ENCODE measurements around the gene DGKD. TPM values are rescaled to one million over a fixed set of nuclear protein-coding genes. Genes with fewer than 3 reads are reported as not detected.

Gene DGKD
- total RNA-seq, 1 experiment from 2014 or later = 28.2 TPM

- DNase-seq = no peak
- H3K9me3 ChIP-seq (replicated peaks) = no peaks in the 10 kb centered on the region
Measured at GRCh38 chr2:233423552-233423860, 69.2 kb downstream of the DGKD start.

GRCh38 chr2:233424154-233424951, 70.1 kb downstream of the DGKD start:
- H3K27me3 ChIP-seq = no peaks in the 10 kb centered on the region
- no peak overlapping the region for H3K4me3 ChIP-seq
- no peak overlapping the region for H3K27ac ChIP-seq
- peaks cover 12% of the 10 kb centered on the region for H3K4me1 ChIP-seq
- no peak for DNase-seq
- H3K9me3 ChIP-seq (replicated peaks) = no peaks in the 10 kb centered on the region
- peaks cover 3% of the 10 kb centered on the region for H3K36me3 ChIP-seq

More at GRCh38 chr2:233423552-233423860, 69.2 kb downstream of the DGKD start:
- Histone ChIP-seq H3K4me1 (peaks cover 12% of the 10 kb centered on the region), H3K36me3 (peaks cover 3% of the 10 kb centered on the region), H3K4me3 (no peak overlapping the region), H3K27me3 (no peaks in the 10 kb centered on the region), H3K27ac (no peak overlapping the region)

- H3K4me1 ChIP-seq = peaks cover 12% of the 10 kb centered on the region
- H3K27ac ChIP-seq = peak overlapping the region; percentile 80
- peaks cover 3% of the 10 kb centered on the region for H3K36me3 ChIP-seq
- H3K9me3 ChIP-seq (replicated peaks) = no peaks in the 10 kb centered on the region
- DNase-seq = peak; percentile 77 to 80
- H3K4me3 ChIP-seq = no peak overlapping the region
- no peaks in the 10 kb centered on the region for H3K27me3 ChIP-seq
Measured at GRCh38 chr2:233426619-233427342, 72.5 kb downstream of the DGKD start.

DNA sequence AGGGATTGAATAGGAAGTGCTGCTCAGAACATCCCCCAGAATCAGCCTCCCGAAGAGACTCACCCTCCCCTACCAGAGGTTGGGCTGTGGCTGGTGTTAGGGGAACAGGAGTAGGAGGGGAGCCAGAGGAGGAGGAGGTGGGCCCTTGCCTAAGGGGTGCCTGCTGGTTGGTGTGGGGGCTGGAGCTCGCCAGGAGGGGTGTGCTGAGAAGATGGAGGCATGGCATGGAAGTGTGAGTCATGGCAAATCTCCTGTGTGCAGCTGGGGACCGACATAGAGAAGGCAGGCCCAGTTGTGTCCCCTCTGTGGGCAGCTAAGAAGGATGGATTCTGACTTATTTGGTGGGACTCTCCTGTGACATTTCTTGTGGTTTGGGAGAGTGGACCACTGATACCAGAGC, 73.7 kb downstream of the DGKD start:
- DNase-seq = no peak
- peaks cover 12% of the 10 kb centered on the region for H3K4me1 ChIP-seq
- no peak overlapping the region for H3K27ac ChIP-seq
- peaks cover 3% of the 10 kb centered on the region for H3K36me3 ChIP-seq
- H3K9me3 ChIP-seq (replicated peaks) = no peaks in the 10 kb centered on the region
- H3K27me3 ChIP-seq = no peaks in the 10 kb centered on the region
- no peak overlapping the region for H3K4me3 ChIP-seq

- Histone ChIP-seq H3K36me3 (peaks cover 3% of the 10 kb centered on the region), H3K4me3 (no peak overlapping the region), H3K27ac (no peak overlapping the region), H3K9me3 (replicated peaks) (no peaks in the 10 kb centered on the region), H3K27me3 (no peaks in the 10 kb centered on the region), H3K4me1 (peaks cover 12% of the 10 kb centered on the region)
- no peak for DNase-seq
Measured at GRCh38 chr2:233428438-233428837, 74.1 kb downstream of the DGKD start.

DNA sequence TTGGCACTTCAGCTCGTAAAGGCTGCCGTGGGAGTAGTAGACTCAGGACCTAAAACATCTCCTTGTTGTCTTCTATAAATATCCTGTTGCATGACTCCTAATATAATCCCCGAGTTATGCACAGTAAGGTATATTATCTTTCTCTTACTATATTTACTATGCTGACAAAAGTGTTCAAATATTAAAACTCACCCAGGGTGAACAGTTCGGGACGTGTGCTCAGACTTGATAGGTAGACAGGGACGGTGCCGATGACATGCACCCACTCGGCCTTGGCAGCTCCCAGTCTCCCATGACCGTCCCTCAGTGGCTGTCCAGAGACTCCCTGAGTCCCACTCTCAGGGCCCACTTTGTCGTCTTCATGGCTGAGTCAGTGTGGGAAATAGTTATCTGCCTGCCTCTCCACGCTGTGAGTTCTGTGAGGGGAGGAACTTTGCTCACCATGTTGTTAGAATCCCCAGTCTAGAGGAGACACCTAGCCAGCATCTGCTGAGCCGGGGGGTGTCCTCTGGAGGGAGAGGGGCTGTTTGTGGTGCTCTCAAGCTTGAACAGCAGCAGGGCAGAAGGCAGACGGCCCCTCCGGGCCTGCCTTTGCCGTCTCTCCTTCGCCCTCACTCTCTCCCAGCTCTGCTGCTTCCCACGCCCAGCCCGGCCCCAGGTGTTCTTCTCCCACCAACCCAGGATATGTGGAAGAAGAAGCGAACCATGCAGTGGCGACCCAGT, 75.0 kb downstream of the DGKD start:
- Histone ChIP-seq H3K9me3 (replicated peaks) (no peaks in the 10 kb centered on the region), H3K27me3 (no peaks in the 10 kb centered on the region), H3K4me3 (no peak overlapping the region), H3K4me1 (peaks cover 12% of the 10 kb centered on the region), H3K27ac (no peak overlapping the region), H3K36me3 (peaks cover 3% of the 10 kb centered on the region)
- no peak for DNase-seq

- H3K4me1 ChIP-seq = peaks cover 12% of the 10 kb centered on the region
- H3K4me3 ChIP-seq = no peak overlapping the region
- no peak overlapping the region for H3K27ac ChIP-seq
- H3K27me3 ChIP-seq = no peaks in the 10 kb centered on the region
- no peaks in the 10 kb centered on the region for H3K9me3 ChIP-seq (replicated peaks)
- H3K36me3 ChIP-seq = no peaks in the 10 kb centered on the region; the same call in 1 of the 2 replicates
- DNase-seq = no peak
Measured at GRCh38 chr2:233430081-233430480, 75.8 kb downstream of the DGKD start.

GRCh38 chr2:233430651-233431050, 76.4 kb downstream of the DGKD start:
- Histone ChIP-seq H3K9me3 (replicated peaks) (no peaks in the 10 kb centered on the region), H3K27me3 (no peaks in the 10 kb centered on the region), H3K4me1 (peaks cover 11% of the 10 kb centered on the region), H3K36me3 (peaks cover 3% of the 10 kb centered on the region; the same call in 1 of the 2 replicates), H3K4me3 (no peak overlapping the region), H3K27ac (no peak overlapping the region)
- no peak for DNase-seq

DNA sequence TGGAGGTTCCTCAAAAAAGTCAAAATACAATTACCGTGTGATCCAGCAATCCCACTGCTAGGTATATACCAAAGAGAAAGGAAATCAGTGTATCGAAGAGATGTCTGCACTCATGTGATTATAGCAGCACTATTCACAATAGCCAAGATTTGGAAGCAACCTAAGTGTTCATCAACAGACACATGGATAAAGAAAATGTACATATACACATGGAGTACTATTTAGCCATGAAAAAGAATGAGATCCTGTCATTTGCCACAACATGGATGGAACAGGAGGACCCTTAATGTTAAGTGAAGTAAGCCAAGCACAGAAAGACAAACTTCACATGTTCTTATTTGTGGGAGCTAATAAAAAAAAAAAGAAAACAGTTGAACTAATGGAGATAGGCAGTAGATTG, 78.7 kb downstream of the DGKD start:
- H3K4me1 ChIP-seq = no peaks in the 10 kb centered on the region
- H3K27me3 ChIP-seq = no peaks in the 10 kb centered on the region
- peaks cover 11% of the 10 kb centered on the region; the same call in 1 of the 2 replicates for H3K36me3 ChIP-seq
- H3K4me3 ChIP-seq = no peak overlapping the region
- DNase-seq = no peak
- H3K27ac ChIP-seq = no peak overlapping the region
- H3K9me3 ChIP-seq (replicated peaks) = no peaks in the 10 kb centered on the region

- Histone ChIP-seq H3K4me1 (no peaks in the 10 kb centered on the region), H3K36me3 (peaks cover 11% of the 10 kb centered on the region; the same call in 1 of the 2 replicates), H3K27me3 (no peaks in the 10 kb centered on the region), H3K27ac (no peak overlapping the region), H3K9me3 (replicated peaks) (no peaks in the 10 kb centered on the region), H3K4me3 (no peak overlapping the region)
- no peak for DNase-seq
Measured at GRCh38 chr2:233433794-233434193, 79.5 kb downstream of the DGKD start.

GRCh38 chr2:233434666-233435330, 80.5 kb downstream of the DGKD start:
- peaks cover 11% of the 10 kb centered on the region; the same call in 1 of the 2 replicates for H3K36me3 ChIP-seq
- H3K4me1 ChIP-seq = no peaks in the 10 kb centered on the region
- H3K4me3 ChIP-seq = no peak overlapping the region
- H3K27ac ChIP-seq = no peak overlapping the region
- no peaks in the 10 kb centered on the region for H3K9me3 ChIP-seq (replicated peaks)
- no peaks in the 10 kb centered on the region for H3K27me3 ChIP-seq
- DNase-seq = no peak

- peaks cover 11% of the 10 kb centered on the region; the same call in 1 of the 2 replicates for H3K36me3 ChIP-seq
- DNase-seq = no peak
- H3K4me3 ChIP-seq = no peak overlapping the region
- H3K27ac ChIP-seq = no peak overlapping the region
- H3K4me1 ChIP-seq = no peaks in the 10 kb centered on the region
- no peaks in the 10 kb centered on the region for H3K27me3 ChIP-seq
- H3K9me3 ChIP-seq (replicated peaks) = no peaks in the 10 kb centered on the region
Measured at GRCh38 chr2:233435436-233436190, 81.3 kb downstream of the DGKD start.

DNA sequence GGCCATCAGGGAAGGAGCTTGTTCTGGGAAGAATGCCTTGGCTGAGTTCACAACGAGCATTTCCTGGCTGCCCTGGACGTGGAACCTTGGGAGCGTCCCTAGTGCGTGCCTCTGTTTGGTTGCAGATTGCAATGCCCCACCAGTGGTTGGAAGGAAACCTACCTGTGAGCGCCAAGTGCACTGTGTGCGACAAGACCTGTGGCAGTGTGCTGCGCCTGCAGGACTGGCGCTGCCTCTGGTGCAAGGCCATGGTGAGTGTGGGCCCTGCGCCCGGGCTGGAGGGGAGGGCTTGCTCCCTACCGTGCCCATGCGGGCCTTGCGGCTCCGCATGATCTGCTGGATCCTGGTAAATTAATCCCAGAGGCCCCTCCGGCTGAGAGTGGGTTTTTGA, 81.9 kb downstream of the DGKD start:
- Histone ChIP-seq H3K36me3 (peaks cover 11% of the 10 kb centered on the region; the same call in 1 of the 2 replicates), H3K9me3 (replicated peaks) (no peaks in the 10 kb centered on the region)
- no peak for DNase-seq

More for the DNA sequence above, 81.9 kb downstream of the DGKD start:
- Histone ChIP-seq H3K4me1 (no peaks in the 10 kb centered on the region), H3K27me3 (no peaks in the 10 kb centered on the region), H3K4me3 (no peak overlapping the region), H3K27ac (no peak overlapping the region)
